Cardiac muscle cell (in vitro differentiated cells and primary cell): ENCODE results near the gene CCDC34. TPM values are rescaled to one million over a fixed set of nuclear protein-coding genes. Genes with fewer than 3 reads are reported as not detected.
"Not testable (repeated sequence)": the region's sequence is repeated elsewhere in the genome, so short reads cannot be mapped to it uniquely, and the experiment has no call there.

ENCODE experiments used
- DNase-seq, 2 donors: peaks; one replicate each; pipeline versions ENCODE4 v3.0.0 to v3.0.0-alpha.2; 2010 to 2017; ENCODE audit warnings: low read depth in 1 of 2, low spot score in 1 of 2
- H3K27ac ChIP-seq: fragments of 200-600 bp; sonication (generic); 2 replicates; pipeline ENCODE4 v1.5.1; 2016
- H3K27me3 ChIP-seq: fragments of 200-600 bp; sonication (generic); 2 replicates; pipeline ENCODE4 v1.6.0; 2016; ENCODE audit warnings: control low read depth
- H3K36me3 ChIP-seq: fragments of 200-600 bp; sonication (generic); 2 replicates; pipeline ENCODE4 v1.5.1; 2016; ENCODE audit warnings: control low read depth
- H3K4me1 ChIP-seq: fragments of 200-600 bp; sonication (generic); 2 replicates; pipeline ENCODE4 v1.8.1; 2017; ENCODE audit warnings: low read depth, mild to moderate bottlenecking, mixed run types
- H3K4me3 ChIP-seq: fragments of 200-600 bp; sonication (generic); 2 replicates; pipeline ENCODE4 v1.5.1; 2016; ENCODE audit warnings: mild to moderate bottlenecking
- H3K9me3 ChIP-seq: fragments of 200-600 bp; sonication (generic); 2 replicates; pipeline ENCODE4 v1.5.1; 2017; ENCODE audit warnings: low read depth, mild to moderate bottlenecking, control low read depth
- CTCF ChIP-seq: IDR thresholded peaks from 2 replicates; pipeline ENCODE4 v1.5.1; 2012; ENCODE audit warnings: low read depth, mild to moderate bottlenecking, low read length
- polyA plus RNA-seq: library from polyadenylated mRNA; unstranded; fragments of >200 nt; fragmentation: Nextera tagmentation; extraction: Ambion mirVana; gene quantifications from 2 replicates; pipeline ENCODE4 v1.2.1, GENCODE V29; 2016
- total RNA-seq: library from RNA; depleted of rRNA; stranded (reverse); fragments of >200 nt; gene quantifications from 2 replicates; pipeline ENCODE4 v1.2.3, GENCODE V29; 2016

CCDC34 gene
- total and polyA plus RNA-seq, 2 experiments from 2014 or later, result 12.8 to 21.1 TPM

- no peak for DNase-seq
- no peaks in the 10 kb centered on the region for H3K27me3 ChIP-seq
- H3K4me3 ChIP-seq, result no peak overlapping the region
- no peak for TF ChIP-seq CTCF
- no peak overlapping the region for H3K27ac ChIP-seq
- H3K4me1 ChIP-seq, result peaks cover 12% of the 10 kb centered on the region
- H3K9me3 ChIP-seq, result no peaks in the 10 kb centered on the region
- no peaks in the 10 kb centered on the region for H3K36me3 ChIP-seq
Observed at GRCh38 chr11:27330633-27331270, 32.3 kb downstream of the CCDC34 start.

DNA sequence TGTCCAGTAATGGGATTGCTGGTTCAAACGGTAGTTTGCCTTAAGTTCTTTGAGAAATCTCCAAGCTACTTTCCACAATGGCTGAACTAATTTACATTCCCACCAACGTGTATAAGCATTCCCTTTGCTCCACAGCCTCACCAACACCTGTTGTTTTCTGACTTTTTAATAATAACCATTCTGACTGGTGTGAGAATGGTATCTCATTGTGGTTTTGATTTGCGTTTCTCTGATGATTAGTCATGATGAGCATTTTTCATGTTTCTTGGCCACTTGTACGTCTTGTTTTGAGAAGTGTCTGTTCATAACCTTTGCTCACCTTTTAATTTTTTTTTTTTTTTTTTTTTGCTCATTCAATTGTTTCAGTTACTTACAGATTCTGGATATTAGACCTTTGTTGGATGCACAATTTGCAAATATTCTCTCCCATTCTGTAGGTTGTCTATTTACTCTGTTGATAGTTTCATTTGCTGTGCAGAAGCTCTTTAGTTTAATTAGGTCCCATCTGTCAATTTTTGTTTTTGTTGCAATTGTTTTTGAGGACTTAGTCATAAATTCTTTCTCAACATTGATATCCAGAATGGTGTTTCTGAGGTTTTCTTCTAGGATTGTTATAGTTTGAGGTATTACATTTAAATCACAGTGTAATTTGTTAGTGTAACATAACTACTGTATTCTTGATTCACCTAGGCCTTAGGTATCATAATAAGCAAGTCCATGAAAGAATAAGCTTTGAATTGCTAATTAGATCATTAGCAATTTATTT is 33.0 kb downstream of the CCDC34 start:
- no peaks in the 10 kb centered on the region for H3K36me3 ChIP-seq
- H3K4me3 ChIP-seq, result no peak overlapping the region
- no peaks in the 10 kb centered on the region for H3K9me3 ChIP-seq
- H3K27ac ChIP-seq, result no peak overlapping the region
- no peaks in the 10 kb centered on the region for H3K27me3 ChIP-seq
- DNase-seq, result no peak
- peaks cover 12% of the 10 kb centered on the region for H3K4me1 ChIP-seq
- no peak for TF ChIP-seq CTCF

- H3K9me3 ChIP-seq, result no peaks in the 10 kb centered on the region
- no peak for DNase-seq
- TF ChIP-seq CTCF, result no peak
- H3K27ac ChIP-seq, result peak overlapping the region; percentile 30
- H3K4me1 ChIP-seq, result peaks cover 12% of the 10 kb centered on the region
- H3K27me3 ChIP-seq, result no peaks in the 10 kb centered on the region
- H3K4me3 ChIP-seq, result no peak overlapping the region
- no peaks in the 10 kb centered on the region for H3K36me3 ChIP-seq
Observed at GRCh38 chr11:27328614-27329013, 34.4 kb downstream of the CCDC34 start.

DNA sequence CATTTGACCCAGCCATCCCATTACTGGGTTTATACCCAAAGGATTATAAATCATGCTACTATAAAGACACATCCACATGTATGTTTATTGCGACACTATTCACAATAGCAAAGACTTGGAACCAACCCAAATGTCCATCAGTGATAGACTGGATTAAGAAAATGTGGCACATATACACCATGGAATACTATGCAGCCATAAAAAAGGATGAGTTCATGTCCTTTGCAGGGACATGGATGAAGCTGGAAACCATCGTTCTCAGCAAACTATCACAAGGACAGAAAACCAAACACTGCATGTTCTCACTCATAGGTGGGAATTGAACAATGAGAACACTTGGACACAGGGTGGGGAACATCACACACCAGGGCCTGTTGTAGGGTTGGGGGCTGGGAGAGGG is 36.0 kb downstream of the CCDC34 start:
- DNase-seq, H3K27ac ChIP-seq, H3K9me3 ChIP-seq, H3K4me3 ChIP-seq, H3K27me3 ChIP-seq, H3K4me1 ChIP-seq, H3K36me3 ChIP-seq: not testable (repeated sequence)

- H3K4me3 ChIP-seq, H3K27ac ChIP-seq, H3K9me3 ChIP-seq, H3K36me3 ChIP-seq, H3K27me3 ChIP-seq, H3K4me1 ChIP-seq, DNase-seq: not testable (repeated sequence)
Observed at GRCh38 chr11:27322196-27322595, 40.8 kb downstream of the CCDC34 start.

- not testable (repeated sequence) for H3K36me3 ChIP-seq, H3K27ac ChIP-seq, DNase-seq, H3K27me3 ChIP-seq, H3K4me3 ChIP-seq, H3K9me3 ChIP-seq, H3K4me1 ChIP-seq
Observed at GRCh38 chr11:27321340-27321739, 41.7 kb downstream of the CCDC34 start.

DNA sequence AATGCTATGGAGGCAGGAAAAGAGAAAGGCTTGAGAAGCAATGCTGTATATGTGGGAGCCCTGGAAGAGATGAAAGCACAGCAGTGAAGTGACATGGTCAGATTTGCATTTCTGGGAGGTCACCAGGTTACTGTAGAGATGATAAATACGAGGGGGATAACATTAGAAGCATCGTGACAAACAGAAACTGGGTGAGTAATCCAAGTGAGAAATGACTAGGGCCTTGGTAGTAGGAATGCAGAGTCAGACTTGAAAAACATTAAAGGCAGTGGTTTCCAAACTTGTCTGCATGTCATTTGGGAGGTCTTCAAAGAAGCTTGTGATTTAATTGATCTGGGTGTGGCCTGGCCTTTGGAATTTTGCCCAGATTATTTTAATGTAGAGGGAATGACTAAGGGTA is 43.9 kb downstream of the CCDC34 start:
- Histone ChIP-seq H3K4me1 (no peaks in the 10 kb centered on the region), H3K27me3 (no peaks in the 10 kb centered on the region), H3K4me3 (no peak overlapping the region), H3K27ac (no peak overlapping the region), H3K36me3 (no peaks in the 10 kb centered on the region), H3K9me3 (no peaks in the 10 kb centered on the region)
- no peak for TF ChIP-seq CTCF
- peak in 1 of 2 donors; percentile 10 for DNase-seq
